K562 (cell line): Measurements from ENCODE around the gene THADA. TPM values are rescaled to one million over a fixed set of nuclear protein-coding genes. Genes with fewer than 3 reads are reported as not detected.

Source experiments
- CHD1 ChIP-seq: fragments of 200-600 bp; sonication (generic); IDR thresholded peaks from one replicate; pipeline ENCODE4 v1.6.1; 2012; ENCODE audit warnings: mild to moderate bottlenecking, moderate library complexity, low read length, inconsistent platforms
- CUX1 ChIP-seq: fragments of 200-800 bp; sonication (Bioruptor generic); IDR thresholded peaks from 2 replicates; pipeline ENCODE4 v1.6.1; 2016; ENCODE audit warnings: missing genetic modification characterization, missing compliant biosample characterization
- DPF2 ChIP-seq: fragments of 450-650 bp; IDR thresholded peaks from 2 replicates; pipeline ENCODE4 v1.6.1; 2016
- GMEB1 ChIP-seq: fragments of 250-450 bp; sonication (Bioruptor Pico); IDR thresholded peaks from 2 replicates; pipeline ENCODE4 v1.4.0; 2020; ENCODE audit warnings: mild to moderate bottlenecking
- ILK ChIP-seq: fragments of 450-650 bp; IDR thresholded peaks from 2 replicates; pipeline ENCODE4 v1.6.1; 2016; ENCODE audit warnings: missing genetic modification characterization, low read depth, mild to moderate bottlenecking, missing compliant biosample characterization, moderate library complexity, borderline replicate concordance
- KHSRP ChIP-seq: fragments of 450-650 bp; IDR thresholded peaks from 2 replicates; pipeline ENCODE4 v1.6.1; 2017
- LEF1 ChIP-seq: fragments of 450-650 bp; IDR thresholded peaks from 2 replicates; pipeline ENCODE4 v1.6.1; 2016; ENCODE audit warnings: mild to moderate bottlenecking
- MCM7 ChIP-seq, 2 experiments: fragments of 450-650 bp; IDR thresholded peaks; 2 replicates each; pipeline ENCODE4 v1.6.1; 2016 to 2018
- PCBP1 ChIP-seq: fragments of 200-400 bp; formaldehyde crosslinking; IDR thresholded peaks from 2 replicates; pipeline ENCODE4 v1.6.1; 2018; ENCODE audit warnings: mild to moderate bottlenecking, low read depth, low read length; ENCODE audit not compliant: poor library complexity, severe bottlenecking
- PCBP2 ChIP-seq: fragments of 200-400 bp; formaldehyde crosslinking; IDR thresholded peaks from 2 replicates; pipeline ENCODE4 v1.6.1; 2018; ENCODE audit warnings: low read length, low read depth, mild to moderate bottlenecking, moderate library complexity; ENCODE audit not compliant: poor library complexity, severe bottlenecking
- PHF8 ChIP-seq: fragments of 200-600 bp; sonication (generic); IDR thresholded peaks from 2 replicates; pipeline ENCODE4 v1.6.1; 2012; ENCODE audit warnings: mixed run types, mild to moderate bottlenecking, inconsistent platforms, low read length, moderate library complexity, borderline replicate concordance
- RBM34 ChIP-seq: fragments of 200-400 bp; formaldehyde crosslinking; IDR thresholded peaks from 2 replicates; pipeline ENCODE4 v1.6.1; 2018; ENCODE audit warnings: low read length, borderline replicate concordance; ENCODE audit not compliant: insufficient read depth
- SNIP1 ChIP-seq: fragments of 450-650 bp; IDR thresholded peaks from 2 replicates; pipeline ENCODE4 v1.7.1; 2017; ENCODE audit warnings: low read depth, mild to moderate bottlenecking
- polyA plus RNA-seq, 8 experiments: library from polyadenylated mRNA; depleted of rRNA in 4 of 8; stranded (reverse) in 5 of 8; unstranded in 3 of 8; fragments of >200 nt; fragmentation: Nextera tagmentation in 2 of 8; fragmentation: Illumina TruSeq in 1 of 8; extraction: Ambion mirVana in 2 of 8; extraction: Trizol in 1 of 8; gene quantifications; 2 replicates each; pipeline versions ENCODE4 v1.2.1 to v1.2.3, GENCODE V29; 2011 to 2014; ENCODE audit warnings: inconsistent platforms in 1 of 8, missing spikeins in 1 of 8
- total RNA-seq, 7 experiments: library from RNA; depleted of rRNA in 6 of 7; stranded (reverse); fragments of >200 nt in 6 of 7; fragmentation: Illumina TruSeq in 2 of 7; extraction: Trizol in 2 of 7; gene quantifications; 2 replicates each; pipeline versions ENCODE4 v1.2.1 to v1.2.3, GENCODE V29; 2011 to 2021; ENCODE audit warnings: low replicate concordance in 1 of 7
- TF ChIP-seq, protein P1 (sequence below): sonication (generic); formaldehyde crosslinking; IDR thresholded peaks from 2 replicates; pipeline ENCODE4 v1.8.0; 2023; ENCODE audit warnings: mild to moderate bottlenecking, missing genetic modification reagents
- TF ChIP-seq, protein P2 (sequence below): IDR thresholded peaks from 2 replicates; pipeline ENCODE4 v1.6.1; 2014; ENCODE audit warnings: antibody characterized with exemption
- TF ChIP-seq, protein P3 (sequence below): fragments of 450-650 bp; IDR thresholded peaks from 2 replicates; pipeline ENCODE4 v1.6.1; 2016; ENCODE audit warnings: missing biosample characterization, missing genetic modification characterization

THADA gene
- total and polyA plus RNA-seq, 9 of the 15 experiments (the other 6 are each of a cell fraction or from before 2014, with no cell fraction given) = 17.8 to 34.7 (median 31.9) TPM

- TF ChIP-seq PHF8 (peak; percentile 97), SNIP1 (no peak), ILK (tag) (no peak), PCBP2 (no peak), CHD1 (no peak), DPF2 (no peak), PCBP1 (no peak), CUX1 (CRISPR knock-in tag) (0 out of 2 replicates have a peak, but pooled peaks have one; percentile 50), KHSRP (peak; percentile 94), RBM34 (no peak), LEF1 (no peak), GMEB1 (CRISPR knock-in tag) (peak; percentile 38; the same call in 1 of the 2 replicates), MCM7 (IDR thresholded peaks at IDR 0.05) (no peak)
- TF ChIP-seq, protein P1, sequence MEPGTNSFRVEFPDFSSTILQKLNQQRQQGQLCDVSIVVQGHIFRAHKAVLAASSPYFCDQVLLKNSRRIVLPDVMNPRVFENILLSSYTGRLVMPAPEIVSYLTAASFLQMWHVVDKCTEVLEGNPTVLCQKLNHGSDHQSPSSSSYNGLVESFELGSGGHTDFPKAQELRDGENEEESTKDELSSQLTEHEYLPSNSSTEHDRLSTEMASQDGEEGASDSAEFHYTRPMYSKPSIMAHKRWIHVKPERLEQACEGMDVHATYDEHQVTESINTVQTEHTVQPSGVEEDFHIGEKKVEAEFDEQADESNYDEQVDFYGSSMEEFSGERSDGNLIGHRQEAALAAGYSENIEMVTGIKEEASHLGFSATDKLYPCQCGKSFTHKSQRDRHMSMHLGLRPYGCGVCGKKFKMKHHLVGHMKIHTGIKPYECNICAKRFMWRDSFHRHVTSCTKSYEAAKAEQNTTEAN (CRISPR knock-in tag) = no peak
- TF ChIP-seq, protein P2, sequence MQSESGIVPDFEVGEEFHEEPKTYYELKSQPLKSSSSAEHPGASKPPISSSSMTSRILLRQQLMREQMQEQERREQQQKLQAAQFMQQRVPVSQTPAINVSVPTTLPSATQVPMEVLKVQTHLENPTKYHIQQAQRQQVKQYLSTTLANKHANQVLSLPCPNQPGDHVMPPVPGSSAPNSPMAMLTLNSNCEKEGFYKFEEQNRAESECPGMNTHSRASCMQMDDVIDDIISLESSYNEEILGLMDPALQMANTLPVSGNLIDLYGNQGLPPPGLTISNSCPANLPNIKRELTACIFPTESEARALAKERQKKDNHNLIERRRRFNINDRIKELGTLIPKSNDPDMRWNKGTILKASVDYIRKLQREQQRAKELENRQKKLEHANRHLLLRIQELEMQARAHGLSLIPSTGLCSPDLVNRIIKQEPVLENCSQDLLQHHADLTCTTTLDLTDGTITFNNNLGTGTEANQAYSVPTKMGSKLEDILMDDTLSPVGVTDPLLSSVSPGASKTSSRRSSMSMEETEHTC = no peak; the same call in 1 of the 2 replicates
- TF ChIP-seq, protein P3, sequence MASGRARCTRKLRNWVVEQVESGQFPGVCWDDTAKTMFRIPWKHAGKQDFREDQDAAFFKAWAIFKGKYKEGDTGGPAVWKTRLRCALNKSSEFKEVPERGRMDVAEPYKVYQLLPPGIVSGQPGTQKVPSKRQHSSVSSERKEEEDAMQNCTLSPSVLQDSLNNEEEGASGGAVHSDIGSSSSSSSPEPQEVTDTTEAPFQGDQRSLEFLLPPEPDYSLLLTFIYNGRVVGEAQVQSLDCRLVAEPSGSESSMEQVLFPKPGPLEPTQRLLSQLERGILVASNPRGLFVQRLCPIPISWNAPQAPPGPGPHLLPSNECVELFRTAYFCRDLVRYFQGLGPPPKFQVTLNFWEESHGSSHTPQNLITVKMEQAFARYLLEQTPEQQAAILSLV = no peak
Observed at GRCh38 chr2:43595603-43596412, at the start of gene THADA (continued).
